PFSK-1 (cell line): ENCODE data around the gene ACADSB.

Experiments
- FOXP2 ChIP-seq: optimal IDR thresholded peaks from 2 replicates; pipeline ENCODE3; 2011; ENCODE audit warnings: borderline replicate concordance, control low read depth, inconsistent platforms; ENCODE audit not compliant: insufficient read depth; ENCODE audit errors: extremely low read length, extremely low read depth
- POLR2AphosphoS5 ChIP-seq: IDR thresholded peaks from 2 replicates; pipeline ENCODE4 v1.6.1; 2012; ENCODE audit warnings: low read depth, mild to moderate bottlenecking, control low read depth, low read length, moderate library complexity
- SIN3A ChIP-seq: IDR thresholded peaks from 2 replicates; pipeline ENCODE4 v1.6.1; 2012; ENCODE audit warnings: mild to moderate bottlenecking, low read length, moderate library complexity, borderline replicate concordance; ENCODE audit not compliant: insufficient read depth
- TAF1 ChIP-seq: IDR thresholded peaks from 2 replicates; pipeline ENCODE4 v1.6.1; 2012; ENCODE audit warnings: low read length, control low read depth, borderline replicate concordance; ENCODE audit not compliant: insufficient read depth
- TF ChIP-seq, protein P1 (sequence below), 2 experiments: IDR thresholded peaks; 2 replicates each; pipeline versions ENCODE4 v1.6.1 to v1.8.0; 2011 to 2012; ENCODE audit warnings: low read depth in 2 of 2, low read length in 2 of 2, control low read depth in 1 of 2, inconsistent platforms in 1 of 2, mild to moderate bottlenecking in 1 of 2, moderate library complexity in 1 of 2; ENCODE audit not compliant: insufficient read depth in 1 of 2

Gene ACADSB

DNA sequence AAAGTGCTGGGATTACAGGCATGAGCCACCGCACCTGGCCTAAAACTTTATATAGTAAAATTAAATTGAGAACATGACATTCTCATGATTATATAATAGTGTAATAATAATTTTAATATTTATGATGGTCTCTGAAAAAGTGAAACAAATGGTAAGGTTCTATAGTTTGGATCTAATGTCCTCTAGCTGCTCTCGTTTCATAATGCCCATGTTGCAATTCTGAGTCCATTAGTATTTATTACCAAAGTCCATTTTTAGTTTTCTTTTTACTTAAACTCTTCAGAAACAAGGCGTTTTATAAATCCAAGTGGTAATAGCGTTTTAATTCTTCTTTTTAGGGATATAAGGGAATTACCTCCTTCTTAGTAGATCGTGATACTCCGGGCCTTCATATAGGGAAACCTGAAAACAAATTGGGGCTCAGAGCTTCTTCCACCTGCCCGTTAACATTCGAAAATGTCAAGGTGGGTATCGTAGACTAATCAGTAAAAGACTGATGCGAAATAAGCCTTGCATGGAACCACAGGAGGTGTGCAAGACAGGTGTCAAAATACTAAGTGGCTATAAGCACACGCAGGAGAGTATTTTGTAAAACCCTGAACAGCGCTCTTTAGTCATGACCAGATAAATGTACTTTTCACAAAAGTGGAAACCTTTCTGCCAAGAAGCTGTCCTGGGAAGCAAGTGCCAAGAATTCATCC lies 34.1 kb downstream of the ACADSB start:
- no peak for TF ChIP-seq POLR2AphosphoS5
- TF ChIP-seq, protein P1, sequence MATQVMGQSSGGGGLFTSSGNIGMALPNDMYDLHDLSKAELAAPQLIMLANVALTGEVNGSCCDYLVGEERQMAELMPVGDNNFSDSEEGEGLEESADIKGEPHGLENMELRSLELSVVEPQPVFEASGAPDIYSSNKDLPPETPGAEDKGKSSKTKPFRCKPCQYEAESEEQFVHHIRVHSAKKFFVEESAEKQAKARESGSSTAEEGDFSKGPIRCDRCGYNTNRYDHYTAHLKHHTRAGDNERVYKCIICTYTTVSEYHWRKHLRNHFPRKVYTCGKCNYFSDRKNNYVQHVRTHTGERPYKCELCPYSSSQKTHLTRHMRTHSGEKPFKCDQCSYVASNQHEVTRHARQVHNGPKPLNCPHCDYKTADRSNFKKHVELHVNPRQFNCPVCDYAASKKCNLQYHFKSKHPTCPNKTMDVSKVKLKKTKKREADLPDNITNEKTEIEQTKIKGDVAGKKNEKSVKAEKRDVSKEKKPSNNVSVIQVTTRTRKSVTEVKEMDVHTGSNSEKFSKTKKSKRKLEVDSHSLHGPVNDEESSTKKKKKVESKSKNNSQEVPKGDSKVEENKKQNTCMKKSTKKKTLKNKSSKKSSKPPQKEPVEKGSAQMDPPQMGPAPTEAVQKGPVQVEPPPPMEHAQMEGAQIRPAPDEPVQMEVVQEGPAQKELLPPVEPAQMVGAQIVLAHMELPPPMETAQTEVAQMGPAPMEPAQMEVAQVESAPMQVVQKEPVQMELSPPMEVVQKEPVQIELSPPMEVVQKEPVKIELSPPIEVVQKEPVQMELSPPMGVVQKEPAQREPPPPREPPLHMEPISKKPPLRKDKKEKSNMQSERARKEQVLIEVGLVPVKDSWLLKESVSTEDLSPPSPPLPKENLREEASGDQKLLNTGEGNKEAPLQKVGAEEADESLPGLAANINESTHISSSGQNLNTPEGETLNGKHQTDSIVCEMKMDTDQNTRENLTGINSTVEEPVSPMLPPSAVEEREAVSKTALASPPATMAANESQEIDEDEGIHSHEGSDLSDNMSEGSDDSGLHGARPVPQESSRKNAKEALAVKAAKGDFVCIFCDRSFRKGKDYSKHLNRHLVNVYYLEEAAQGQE (IDR thresholded peaks at IDR 0.05; ENCODE audit: insufficient read depth in 1 of 2, low read depth in 2 of 2, low read length in 2 of 2), result no peak
- no peak for TF ChIP-seq TAF1
- TF ChIP-seq FOXP2, result no peak
- TF ChIP-seq SIN3A, result no peak

DNA sequence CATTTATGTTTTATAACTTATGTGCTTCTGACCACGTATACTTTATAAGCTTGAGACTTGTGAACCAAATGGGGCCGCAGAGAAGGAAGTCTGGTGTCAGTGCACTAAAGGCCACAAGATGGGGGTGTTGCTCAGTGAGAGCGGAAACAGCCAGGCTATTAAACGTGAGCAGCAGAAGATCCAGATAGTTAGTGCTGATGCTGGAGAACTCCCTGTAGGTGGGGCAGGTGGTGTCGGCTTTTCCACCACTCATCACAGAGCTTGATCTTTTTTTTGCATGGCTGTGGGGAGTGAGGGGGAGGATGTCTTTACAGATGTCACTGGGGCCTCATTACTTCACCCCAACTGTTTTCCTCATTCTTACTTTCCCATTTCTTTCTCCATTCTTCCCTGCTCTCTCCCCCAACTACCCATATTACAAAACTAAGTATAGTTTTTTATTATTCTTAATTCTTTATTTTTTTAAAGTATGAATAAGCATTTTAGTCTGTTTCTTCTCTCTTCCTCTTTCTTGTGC lies 34.7 kb downstream of the ACADSB start:
- TF ChIP-seq, protein P1 (IDR thresholded peaks at IDR 0.05; ENCODE audit: insufficient read depth in 1 of 2, low read depth in 2 of 2, low read length in 2 of 2), result no peak
- no peak for TF ChIP-seq SIN3A
- TF ChIP-seq FOXP2, result no peak
- no peak for TF ChIP-seq TAF1
- no peak for TF ChIP-seq POLR2AphosphoS5

DNA sequence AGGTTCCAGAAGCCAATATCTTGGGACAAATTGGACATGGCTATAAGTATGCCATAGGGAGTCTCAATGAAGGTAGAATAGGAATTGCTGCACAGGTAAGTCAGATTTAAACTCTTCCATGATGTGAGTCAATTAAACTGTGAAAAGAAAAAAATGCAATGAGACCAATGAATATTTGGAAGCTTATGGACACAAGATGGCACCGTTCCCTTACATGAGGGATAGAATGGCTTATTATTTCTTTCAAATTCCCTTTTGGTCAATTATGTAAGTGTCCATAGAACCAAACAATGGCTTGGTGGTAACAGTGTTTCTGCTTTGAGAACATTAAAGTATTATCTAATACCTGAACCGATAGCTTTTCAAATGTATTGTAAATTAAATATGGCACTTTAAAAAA lies 35.6 kb downstream of the ACADSB start:
- TF ChIP-seq FOXP2, result no peak
- no peak for TF ChIP-seq TAF1
- TF ChIP-seq SIN3A, result no peak
- TF ChIP-seq, protein P1 (IDR thresholded peaks at IDR 0.05; ENCODE audit: insufficient read depth in 1 of 2, low read depth in 2 of 2, low read length in 2 of 2), result no peak
- no peak for TF ChIP-seq POLR2AphosphoS5

DNA sequence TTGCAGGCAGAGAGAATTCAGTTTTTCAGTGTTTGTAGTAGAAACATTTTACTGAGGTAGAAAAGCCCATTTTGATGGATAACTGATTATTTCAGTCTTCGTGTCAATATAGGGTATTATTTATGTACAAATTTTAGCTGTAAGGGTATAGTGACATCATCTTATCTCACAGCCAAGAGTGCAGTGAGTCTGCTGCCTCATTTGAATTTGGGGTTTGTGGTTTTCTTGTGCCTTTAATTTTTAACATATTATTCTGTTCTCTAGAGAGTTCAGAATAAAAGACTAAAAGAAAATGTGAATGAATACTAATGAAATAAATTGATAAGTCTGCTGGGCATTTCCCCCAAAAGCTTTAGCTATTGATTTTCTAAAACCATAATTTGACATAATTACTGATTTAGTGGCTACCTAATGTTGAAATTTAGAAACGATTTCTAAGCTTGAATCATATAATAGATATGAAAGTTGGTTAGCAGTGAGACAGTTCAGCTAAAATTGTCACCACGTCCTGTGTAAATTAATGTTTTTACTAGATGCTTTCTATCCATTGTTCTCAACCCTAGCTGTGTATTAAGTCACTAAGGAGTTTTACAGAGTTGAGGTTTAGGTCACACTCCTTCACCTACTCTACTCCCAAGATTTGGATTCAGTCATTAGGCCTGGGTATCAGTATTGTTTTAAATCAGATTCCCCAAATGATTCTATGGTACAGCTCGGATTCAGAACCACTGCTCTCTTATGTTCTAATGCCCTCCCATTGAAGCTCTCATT lies 37.3 kb downstream of the ACADSB start:
- TF ChIP-seq POLR2AphosphoS5 (no peak), FOXP2 (no peak), SIN3A (no peak)

DNA sequence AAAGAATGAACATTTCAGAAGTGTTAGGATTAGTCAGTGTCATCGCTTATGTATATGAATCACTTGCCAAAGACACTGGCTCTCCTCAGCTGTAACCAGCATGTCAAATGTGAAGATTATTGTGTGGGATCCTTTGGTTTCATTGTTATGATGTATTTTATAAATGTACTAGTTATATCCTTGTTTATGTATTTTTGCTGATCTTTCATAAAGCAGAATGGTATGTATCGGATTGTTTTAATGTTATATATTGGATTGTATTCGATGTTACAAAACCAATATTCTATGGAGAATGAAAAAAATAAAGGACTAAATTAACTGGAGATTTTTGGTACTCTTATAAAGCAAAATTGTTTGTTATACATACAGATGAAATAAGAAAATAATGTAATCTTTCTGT lies 49.2 kb downstream of the ACADSB start:
- no peak for TF ChIP-seq POLR2AphosphoS5
- TF ChIP-seq, protein P1 (IDR thresholded peaks at IDR 0.05; ENCODE audit: insufficient read depth in 1 of 2, low read depth in 2 of 2, low read length in 2 of 2), result no peak
- TF ChIP-seq SIN3A, result no peak
- no peak for TF ChIP-seq TAF1
- no peak for TF ChIP-seq FOXP2
